ENCODE results near the gene KBTBD4.
"Not testable (repeated sequence)": the region's sequence is repeated elsewhere in the genome, so short reads cannot be mapped to it uniquely, and the experiment has no call there.

Gene KBTBD4

GRCh38 chr11:47558695-47559094, 20.1 kb downstream of the KBTBD4 start:
- Histone ChIP-seq H3K27ac (ENCODE audit: low read depth, low read length) (no peak overlapping the region), H2BK15ac (replicated peaks; ENCODE audit: low read depth) (no peak overlapping the region), H2BK120ac (ENCODE audit: low read depth, low read length) (no peak overlapping the region), H3K4me2 (ENCODE audit: low read length) (no peak overlapping the region), H3K9ac (ENCODE audit: low read length) (no peak overlapping the region), H2BK5ac (ENCODE audit: low read length) (no peak overlapping the region), H3K4me3 (ENCODE audit: low read length) (no peak overlapping the region), H3K79me2 (ENCODE audit: control insufficient read depth, insufficient read depth, low read length) (no peaks in the 10 kb centered on the region), H3K4ac (ENCODE audit: low read depth, low read length) (no peak overlapping the region), H3K23ac (ENCODE audit: low read length) (no peak overlapping the region), H4K5ac (ENCODE audit: low read length) (no peak overlapping the region), H3K27me3 (ENCODE audit: insufficient read depth, low read length, poor library complexity) (no peaks in the 10 kb centered on the region), H3K18ac (ENCODE audit: low read length) (no peak overlapping the region), H3K36me3 (ENCODE audit: control insufficient read depth, insufficient read depth, low read length) (no peaks in the 10 kb centered on the region), H3K56ac (ENCODE audit: low read length) (no peak overlapping the region), H4K8ac (ENCODE audit: low read depth, low read length) (no peak overlapping the region), H3K4me1 (ENCODE audit: control insufficient read depth, low read depth, low read length) (no peaks in the 10 kb centered on the region), H3K79me1 (ENCODE audit: low read length) (no peaks in the 10 kb centered on the region), H2AK5ac (ENCODE audit: low read length) (no peak overlapping the region)
- WGBS (ENCODE audit: extremely low coverage, insufficient coverage, low lambda C conversion rate): no CpG with 5 or more reads among the region's 1 CpG
- DNase-seq: no peak

- H3K27ac ChIP-seq (ENCODE audit: low read depth, low read length); H2BK120ac ChIP-seq (ENCODE audit: low read depth, low read length); H3K4me2 ChIP-seq (ENCODE audit: low read length); H3K56ac ChIP-seq (ENCODE audit: low read length); H3K79me1 ChIP-seq (ENCODE audit: low read length); H3K23ac ChIP-seq (ENCODE audit: low read length); H2BK5ac ChIP-seq (ENCODE audit: low read length); H3K9ac ChIP-seq (ENCODE audit: low read length); H3K36me3 ChIP-seq (ENCODE audit: control insufficient read depth, insufficient read depth, low read length); H3K4ac ChIP-seq (ENCODE audit: low read depth, low read length); H3K4me1 ChIP-seq (ENCODE audit: control insufficient read depth, low read depth, low read length); H3K18ac ChIP-seq (ENCODE audit: low read length); H3K27me3 ChIP-seq (ENCODE audit: insufficient read depth, low read length, poor library complexity); DNase-seq; H3K4me3 ChIP-seq (ENCODE audit: low read length); H2BK15ac ChIP-seq (replicated peaks; ENCODE audit: low read depth); H4K8ac ChIP-seq (ENCODE audit: low read depth, low read length); H3K79me2 ChIP-seq (ENCODE audit: control insufficient read depth, insufficient read depth, low read length); H4K5ac ChIP-seq (ENCODE audit: low read length); H2AK5ac ChIP-seq (ENCODE audit: low read length): not testable (repeated sequence)
- no CpG with 5 or more reads among the region's 12 CpGs for WGBS (ENCODE audit: extremely low coverage, insufficient coverage, low lambda C conversion rate)
Measured at GRCh38 chr11:47557004-47557403, 21.8 kb downstream of the KBTBD4 start.

GRCh38 chr11:47553406-47553743, 25.4 kb downstream of the KBTBD4 start:
- H3K23ac ChIP-seq (ENCODE audit: low read length): no peak overlapping the region
- no peaks in the 10 kb centered on the region for H3K4me1 ChIP-seq (ENCODE audit: control insufficient read depth, low read depth, low read length)
- peak overlapping the region; percentile 86 for H3K56ac ChIP-seq (ENCODE audit: low read length)
- H3K4ac ChIP-seq (ENCODE audit: low read depth, low read length): peak overlapping the region; percentile 84
- no peak overlapping the region for H2BK5ac ChIP-seq (ENCODE audit: low read length)
- H2AK5ac ChIP-seq (ENCODE audit: low read length): no peak overlapping the region
- no peaks in the 10 kb centered on the region for H3K36me3 ChIP-seq (ENCODE audit: control insufficient read depth, insufficient read depth, low read length)
- H4K8ac ChIP-seq (ENCODE audit: low read depth, low read length): no peak overlapping the region
- no CpG with 5 or more reads among the region's 9 CpGs for WGBS (ENCODE audit: extremely low coverage, insufficient coverage, low lambda C conversion rate)
- H3K4me2 ChIP-seq (ENCODE audit: low read length): peak overlapping the region; percentile 52
- H3K4me3 ChIP-seq (ENCODE audit: low read length): peak overlapping the region; percentile 9
- no peaks in the 10 kb centered on the region for H3K27me3 ChIP-seq (ENCODE audit: insufficient read depth, low read length, poor library complexity)
- peak overlapping the region; percentile 58 for H3K9ac ChIP-seq (ENCODE audit: low read length)
- no peak overlapping the region for H3K18ac ChIP-seq (ENCODE audit: low read length)
- DNase-seq: no peak
- no peak overlapping the region for H3K27ac ChIP-seq (ENCODE audit: low read depth, low read length)
- no peak overlapping the region for H2BK15ac ChIP-seq (replicated peaks; ENCODE audit: low read depth)
- no peak overlapping the region for H2BK120ac ChIP-seq (ENCODE audit: low read depth, low read length)
- no peak overlapping the region for H4K5ac ChIP-seq (ENCODE audit: low read length)
- peaks cover 42% of the 10 kb centered on the region for H3K79me2 ChIP-seq (ENCODE audit: control insufficient read depth, insufficient read depth, low read length)
- H3K79me1 ChIP-seq (ENCODE audit: low read length): no peaks in the 10 kb centered on the region

GRCh38 chr11:47552566-47553405, 26.0 kb downstream of the KBTBD4 start, which contains the start of gene CELF1:
Gene CELF1, minus strand, starts transcription at chr11:47553132. Its CDS starts 53,609 bp downstream, at chr11:47499523.
- H3K56ac ChIP-seq (ENCODE audit: low read length): peak within 1 kb of the TSS; percentile 98
- DNase-seq: peak; percentile 95
- no CpG with 5 or more reads among the region's 89 CpGs for WGBS (ENCODE audit: extremely low coverage, insufficient coverage, low lambda C conversion rate)
- no peaks in the 10 kb centered on the region for H3K27me3 ChIP-seq (ENCODE audit: insufficient read depth, low read length, poor library complexity)
- no peak within 1 kb of the TSS for H2BK15ac ChIP-seq (replicated peaks; ENCODE audit: low read depth)
- H3K18ac ChIP-seq (ENCODE audit: low read length): peak within 1 kb of the TSS; percentile 94
- no peaks in the 10 kb centered on the region for H3K79me1 ChIP-seq (ENCODE audit: low read length)
- H3K4me3 ChIP-seq (ENCODE audit: low read length): peak within 1 kb of the TSS; percentile 89
- peak within 1 kb of the TSS; percentile 83 for H3K23ac ChIP-seq (ENCODE audit: low read length)
- no peak within 1 kb of the TSS for H4K5ac ChIP-seq (ENCODE audit: low read length)
- H3K27ac ChIP-seq (ENCODE audit: low read depth, low read length): peak within 1 kb of the TSS; percentile 90
- peak within 1 kb of the TSS; percentile 53 for H3K4me2 ChIP-seq (ENCODE audit: low read length)
- no peak within 1 kb of the TSS for H2BK120ac ChIP-seq (ENCODE audit: low read depth, low read length)
- peak within 1 kb of the TSS; percentile 71 for H2BK5ac ChIP-seq (ENCODE audit: low read length)
- peak within 1 kb of the TSS; percentile 28 for H2AK5ac ChIP-seq (ENCODE audit: low read length)
- H3K9ac ChIP-seq (ENCODE audit: low read length): peak within 1 kb of the TSS; percentile 88
- H4K8ac ChIP-seq (ENCODE audit: low read depth, low read length): peak within 1 kb of the TSS; percentile 7
- no peaks in the 10 kb centered on the region for H3K36me3 ChIP-seq (ENCODE audit: control insufficient read depth, insufficient read depth, low read length)
- peaks cover 48% of the 10 kb centered on the region for H3K79me2 ChIP-seq (ENCODE audit: control insufficient read depth, insufficient read depth, low read length)
- H3K4me1 ChIP-seq (ENCODE audit: control insufficient read depth, low read depth, low read length): no peaks in the 10 kb centered on the region
- peak within 1 kb of the TSS; percentile 96 for H3K4ac ChIP-seq (ENCODE audit: low read depth, low read length)

GRCh38 chr11:47552056-47552565, 26.7 kb downstream of the KBTBD4 start:
- Histone ChIP-seq H2BK5ac (ENCODE audit: low read length) (peak overlapping the region; percentile 71), H2BK15ac (replicated peaks; ENCODE audit: low read depth) (no peak overlapping the region), H3K27ac (ENCODE audit: low read depth, low read length) (peak overlapping the region; percentile 90), H3K4ac (ENCODE audit: low read depth, low read length) (peak overlapping the region; percentile 96), H3K27me3 (ENCODE audit: insufficient read depth, low read length, poor library complexity) (no peaks in the 10 kb centered on the region), H4K5ac (ENCODE audit: low read length) (no peak overlapping the region), H3K56ac (ENCODE audit: low read length) (peak overlapping the region; percentile 98), H4K8ac (ENCODE audit: low read depth, low read length) (no peak overlapping the region), H3K4me2 (ENCODE audit: low read length) (peak overlapping the region; percentile 53), H3K36me3 (ENCODE audit: control insufficient read depth, insufficient read depth, low read length) (no peaks in the 10 kb centered on the region), H3K4me3 (ENCODE audit: low read length) (peak overlapping the region; percentile 89), H3K4me1 (ENCODE audit: control insufficient read depth, low read depth, low read length) (no peaks in the 10 kb centered on the region), H3K18ac (ENCODE audit: low read length) (peak overlapping the region; percentile 94), H2BK120ac (ENCODE audit: low read depth, low read length) (no peak overlapping the region), H3K23ac (ENCODE audit: low read length) (peak overlapping the region; percentile 83), H3K79me1 (ENCODE audit: low read length) (no peaks in the 10 kb centered on the region), H3K79me2 (ENCODE audit: control insufficient read depth, insufficient read depth, low read length) (peaks cover 55% of the 10 kb centered on the region), H3K9ac (ENCODE audit: low read length) (peak overlapping the region; percentile 88), H2AK5ac (ENCODE audit: low read length) (peak overlapping the region; percentile 28)
- WGBS (ENCODE audit: extremely low coverage, insufficient coverage, low lambda C conversion rate): no CpG with 5 or more reads among the region's 22 CpGs
- DNase-seq: peak; percentile 85

Data from mesendoderm (in vitro differentiated cells).